ENCODE data around the gene GEMIN7. TPM values are rescaled to one million over a fixed set of nuclear protein-coding genes. Genes with fewer than 3 reads are reported as not detected.

GEMIN7 gene
- total and polyA plus RNA-seq, 2 experiments from 2014 or later = 49.6 to 90.5 TPM

DNA sequence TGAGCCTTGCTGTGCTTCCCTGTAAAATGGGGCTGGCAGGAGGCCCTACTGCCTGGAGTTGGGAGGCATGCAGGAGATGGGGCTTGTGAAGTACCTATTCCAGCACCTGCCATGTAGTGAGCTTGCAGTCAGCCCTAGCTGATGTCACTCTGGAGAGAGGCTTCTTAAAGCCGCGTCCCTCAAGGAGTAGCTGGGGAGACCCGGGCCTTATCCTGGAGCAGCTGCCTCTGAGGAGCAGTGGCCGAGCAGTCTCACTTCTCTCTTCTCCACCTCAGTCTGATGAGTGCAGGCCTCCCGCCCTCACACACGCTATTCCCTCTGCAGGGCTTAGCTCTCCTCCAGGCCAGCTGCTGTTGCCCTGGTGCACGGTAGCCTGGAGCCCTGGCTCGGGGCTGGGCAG is 22.2 kb upstream of the GEMIN7 start:
- Histone ChIP-seq H3K4me2 (no peak overlapping the region), H3F3A (replicated peaks; ENCODE audit: low read depth) (no peaks in the 10 kb centered on the region), H3K4me3 (no peak overlapping the region), H3K9me2 (ENCODE audit: insufficient read depth) (no peaks in the 10 kb centered on the region), H3K79me2 (replicated peaks; ENCODE audit: insufficient read depth) (0 out of 2 replicates have a peak, but pooled peaks cover 4% of the 10 kb centered on the region), H4K20me1 (replicated peaks; ENCODE audit: insufficient read depth) (peaks cover 17% of the 10 kb centered on the region; the same call in 1 of the 2 replicates), H3K27ac (ENCODE audit: low read depth) (no peak overlapping the region), H2AFZ (no peak overlapping the region), H3K27me3 (ENCODE audit: insufficient read depth) (no peaks in the 10 kb centered on the region), H3K36me3 (ENCODE audit: insufficient read depth) (peaks cover 30% of the 10 kb centered on the region), H3K4me1 (ENCODE audit: insufficient read depth) (no peaks in the 10 kb centered on the region)
- Mint-ChIP-seq H3K4me1 (peaks cover 6% of the 10 kb centered on the region), H3K27ac (no peak overlapping the region), H3K36me3 (ENCODE audit: low read depth) (peaks cover 77% of the 10 kb centered on the region), H3K4me3 (no peak overlapping the region), H3K9me3 (no peaks in the 10 kb centered on the region), H3K27me3 (ENCODE audit: insufficient read depth, low read depth, poor library complexity) (peaks cover 16% of the 10 kb centered on the region)
- TF ChIP-seq, protein P1, sequence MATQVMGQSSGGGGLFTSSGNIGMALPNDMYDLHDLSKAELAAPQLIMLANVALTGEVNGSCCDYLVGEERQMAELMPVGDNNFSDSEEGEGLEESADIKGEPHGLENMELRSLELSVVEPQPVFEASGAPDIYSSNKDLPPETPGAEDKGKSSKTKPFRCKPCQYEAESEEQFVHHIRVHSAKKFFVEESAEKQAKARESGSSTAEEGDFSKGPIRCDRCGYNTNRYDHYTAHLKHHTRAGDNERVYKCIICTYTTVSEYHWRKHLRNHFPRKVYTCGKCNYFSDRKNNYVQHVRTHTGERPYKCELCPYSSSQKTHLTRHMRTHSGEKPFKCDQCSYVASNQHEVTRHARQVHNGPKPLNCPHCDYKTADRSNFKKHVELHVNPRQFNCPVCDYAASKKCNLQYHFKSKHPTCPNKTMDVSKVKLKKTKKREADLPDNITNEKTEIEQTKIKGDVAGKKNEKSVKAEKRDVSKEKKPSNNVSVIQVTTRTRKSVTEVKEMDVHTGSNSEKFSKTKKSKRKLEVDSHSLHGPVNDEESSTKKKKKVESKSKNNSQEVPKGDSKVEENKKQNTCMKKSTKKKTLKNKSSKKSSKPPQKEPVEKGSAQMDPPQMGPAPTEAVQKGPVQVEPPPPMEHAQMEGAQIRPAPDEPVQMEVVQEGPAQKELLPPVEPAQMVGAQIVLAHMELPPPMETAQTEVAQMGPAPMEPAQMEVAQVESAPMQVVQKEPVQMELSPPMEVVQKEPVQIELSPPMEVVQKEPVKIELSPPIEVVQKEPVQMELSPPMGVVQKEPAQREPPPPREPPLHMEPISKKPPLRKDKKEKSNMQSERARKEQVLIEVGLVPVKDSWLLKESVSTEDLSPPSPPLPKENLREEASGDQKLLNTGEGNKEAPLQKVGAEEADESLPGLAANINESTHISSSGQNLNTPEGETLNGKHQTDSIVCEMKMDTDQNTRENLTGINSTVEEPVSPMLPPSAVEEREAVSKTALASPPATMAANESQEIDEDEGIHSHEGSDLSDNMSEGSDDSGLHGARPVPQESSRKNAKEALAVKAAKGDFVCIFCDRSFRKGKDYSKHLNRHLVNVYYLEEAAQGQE (IDR thresholded peaks at IDR 0.05; ENCODE audit: unreplicated experiment) = no peak
- TF ChIP-seq, protein P2, sequence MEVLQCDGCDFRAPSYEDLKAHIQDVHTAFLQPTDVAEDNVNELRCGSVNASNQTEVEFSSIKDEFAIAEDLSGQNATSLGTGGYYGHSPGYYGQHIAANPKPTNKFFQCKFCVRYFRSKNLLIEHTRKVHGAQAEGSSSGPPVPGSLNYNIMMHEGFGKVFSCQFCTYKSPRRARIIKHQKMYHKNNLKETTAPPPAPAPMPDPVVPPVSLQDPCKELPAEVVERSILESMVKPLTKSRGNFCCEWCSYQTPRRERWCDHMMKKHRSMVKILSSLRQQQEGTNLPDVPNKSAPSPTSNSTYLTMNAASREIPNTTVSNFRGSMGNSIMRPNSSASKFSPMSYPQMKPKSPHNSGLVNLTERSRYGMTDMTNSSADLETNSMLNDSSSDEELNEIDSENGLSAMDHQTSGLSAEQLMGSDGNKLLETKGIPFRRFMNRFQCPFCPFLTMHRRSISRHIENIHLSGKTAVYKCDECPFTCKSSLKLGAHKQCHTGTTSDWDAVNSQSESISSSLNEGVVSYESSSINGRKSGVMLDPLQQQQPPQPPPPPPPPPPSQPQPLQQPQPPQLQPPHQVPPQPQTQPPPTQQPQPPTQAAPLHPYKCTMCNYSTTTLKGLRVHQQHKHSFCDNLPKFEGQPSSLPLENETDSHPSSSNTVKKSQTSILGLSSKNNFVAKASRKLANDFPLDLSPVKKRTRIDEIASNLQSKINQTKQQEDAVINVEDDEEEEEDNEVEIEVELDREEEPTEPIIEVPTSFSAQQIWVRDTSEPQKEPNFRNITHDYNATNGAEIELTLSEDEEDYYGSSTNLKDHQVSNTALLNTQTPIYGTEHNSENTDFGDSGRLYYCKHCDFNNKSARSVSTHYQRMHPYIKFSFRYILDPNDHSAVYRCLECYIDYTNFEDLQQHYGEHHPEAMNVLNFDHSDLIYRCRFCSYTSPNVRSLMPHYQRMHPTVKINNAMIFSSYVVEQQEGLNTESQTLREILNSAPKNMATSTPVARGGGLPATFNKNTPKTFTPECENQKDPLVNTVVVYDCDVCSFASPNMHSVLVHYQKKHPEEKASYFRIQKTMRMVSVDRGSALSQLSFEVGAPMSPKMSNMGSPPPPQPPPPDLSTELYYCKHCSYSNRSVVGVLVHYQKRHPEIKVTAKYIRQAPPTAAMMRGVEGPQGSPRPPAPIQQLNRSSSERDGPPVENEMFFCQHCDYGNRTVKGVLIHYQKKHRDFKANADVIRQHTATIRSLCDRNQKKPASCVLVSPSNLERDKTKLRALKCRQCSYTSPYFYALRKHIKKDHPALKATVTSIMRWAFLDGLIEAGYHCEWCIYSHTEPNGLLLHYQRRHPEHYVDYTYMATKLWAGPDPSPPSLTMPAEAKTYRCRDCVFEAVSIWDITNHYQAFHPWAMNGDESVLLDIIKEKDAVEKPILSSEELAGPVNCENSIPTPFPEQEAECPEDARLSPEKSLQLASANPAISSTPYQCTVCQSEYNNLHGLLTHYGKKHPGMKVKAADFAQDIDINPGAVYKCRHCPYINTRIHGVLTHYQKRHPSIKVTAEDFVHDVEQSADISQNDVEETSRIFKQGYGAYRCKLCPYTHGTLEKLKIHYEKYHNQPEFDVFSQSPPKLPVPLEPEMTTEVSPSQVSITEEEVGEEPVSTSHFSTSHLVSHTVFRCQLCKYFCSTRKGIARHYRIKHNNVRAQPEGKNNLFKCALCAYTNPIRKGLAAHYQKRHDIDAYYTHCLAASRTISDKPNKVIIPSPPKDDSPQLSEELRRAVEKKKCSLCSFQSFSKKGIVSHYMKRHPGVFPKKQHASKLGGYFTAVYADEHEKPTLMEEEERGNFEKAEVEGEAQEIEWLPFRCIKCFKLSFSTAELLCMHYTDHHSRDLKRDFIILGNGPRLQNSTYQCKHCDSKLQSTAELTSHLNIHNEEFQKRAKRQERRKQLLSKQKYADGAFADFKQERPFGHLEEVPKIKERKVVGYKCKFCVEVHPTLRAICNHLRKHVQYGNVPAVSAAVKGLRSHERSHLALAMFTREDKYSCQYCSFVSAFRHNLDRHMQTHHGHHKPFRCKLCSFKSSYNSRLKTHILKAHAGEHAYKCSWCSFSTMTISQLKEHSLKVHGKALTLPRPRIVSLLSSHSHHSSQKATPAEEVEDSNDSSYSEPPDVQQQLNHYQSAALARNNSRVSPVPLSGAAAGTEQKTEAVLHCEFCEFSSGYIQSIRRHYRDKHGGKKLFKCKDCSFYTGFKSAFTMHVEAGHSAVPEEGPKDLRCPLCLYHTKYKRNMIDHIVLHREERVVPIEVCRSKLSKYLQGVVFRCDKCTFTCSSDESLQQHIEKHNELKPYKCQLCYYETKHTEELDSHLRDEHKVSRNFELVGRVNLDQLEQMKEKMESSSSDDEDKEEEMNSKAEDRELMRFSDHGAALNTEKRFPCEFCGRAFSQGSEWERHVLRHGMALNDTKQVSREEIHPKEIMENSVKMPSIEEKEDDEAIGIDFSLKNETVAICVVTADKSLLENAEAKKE (CRISPR knock-in tag; IDR thresholded peaks at IDR 0.05) = no peak
- TF ChIP-seq NANOG (IDR thresholded peaks at IDR 0.05; ENCODE audit: borderline replicate concordance) = no peak
- TF ChIP-seq CREB1 (CRISPR knock-in tag; IDR thresholded peaks at IDR 0.05; ENCODE audit: low read depth) = no peak
- no peak for TF ChIP-seq ZNF331 (CRISPR knock-in tag; IDR thresholded peaks at IDR 0.05; ENCODE audit: low read depth)
- TF ChIP-seq, protein P3, sequence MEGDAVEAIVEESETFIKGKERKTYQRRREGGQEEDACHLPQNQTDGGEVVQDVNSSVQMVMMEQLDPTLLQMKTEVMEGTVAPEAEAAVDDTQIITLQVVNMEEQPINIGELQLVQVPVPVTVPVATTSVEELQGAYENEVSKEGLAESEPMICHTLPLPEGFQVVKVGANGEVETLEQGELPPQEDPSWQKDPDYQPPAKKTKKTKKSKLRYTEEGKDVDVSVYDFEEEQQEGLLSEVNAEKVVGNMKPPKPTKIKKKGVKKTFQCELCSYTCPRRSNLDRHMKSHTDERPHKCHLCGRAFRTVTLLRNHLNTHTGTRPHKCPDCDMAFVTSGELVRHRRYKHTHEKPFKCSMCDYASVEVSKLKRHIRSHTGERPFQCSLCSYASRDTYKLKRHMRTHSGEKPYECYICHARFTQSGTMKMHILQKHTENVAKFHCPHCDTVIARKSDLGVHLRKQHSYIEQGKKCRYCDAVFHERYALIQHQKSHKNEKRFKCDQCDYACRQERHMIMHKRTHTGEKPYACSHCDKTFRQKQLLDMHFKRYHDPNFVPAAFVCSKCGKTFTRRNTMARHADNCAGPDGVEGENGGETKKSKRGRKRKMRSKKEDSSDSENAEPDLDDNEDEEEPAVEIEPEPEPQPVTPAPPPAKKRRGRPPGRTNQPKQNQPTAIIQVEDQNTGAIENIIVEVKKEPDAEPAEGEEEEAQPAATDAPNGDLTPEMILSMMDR (conservative IDR thresholded peaks at IDR 0.05; ENCODE audit: low read depth in 2 of 2) = no peak
- TF ChIP-seq JUNB (IDR thresholded peaks at IDR 0.05; ENCODE audit: unreplicated experiment) = no peak
- TF ChIP-seq EZH2phosphoT487 (IDR thresholded peaks at IDR 0.05; ENCODE audit: unreplicated experiment) = no peak
- no peak for TF ChIP-seq EZH2 (IDR thresholded peaks at IDR 0.05; ENCODE audit: low read depth, unreplicated experiment)
- no peak for TF ChIP-seq ZNF114 (CRISPR knock-in tag; IDR thresholded peaks at IDR 0.05)
- TF ChIP-seq POLR2AphosphoS5 (IDR thresholded peaks at IDR 0.05; ENCODE audit: low read depth) = no peak
- TF ChIP-seq, protein P4, sequence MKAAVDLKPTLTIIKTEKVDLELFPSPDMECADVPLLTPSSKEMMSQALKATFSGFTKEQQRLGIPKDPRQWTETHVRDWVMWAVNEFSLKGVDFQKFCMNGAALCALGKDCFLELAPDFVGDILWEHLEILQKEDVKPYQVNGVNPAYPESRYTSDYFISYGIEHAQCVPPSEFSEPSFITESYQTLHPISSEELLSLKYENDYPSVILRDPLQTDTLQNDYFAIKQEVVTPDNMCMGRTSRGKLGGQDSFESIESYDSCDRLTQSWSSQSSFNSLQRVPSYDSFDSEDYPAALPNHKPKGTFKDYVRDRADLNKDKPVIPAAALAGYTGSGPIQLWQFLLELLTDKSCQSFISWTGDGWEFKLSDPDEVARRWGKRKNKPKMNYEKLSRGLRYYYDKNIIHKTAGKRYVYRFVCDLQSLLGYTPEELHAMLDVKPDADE (IDR thresholded peaks at IDR 0.05) = no peak
- no peak for TF ChIP-seq STAT1 (IDR thresholded peaks at IDR 0.05; ENCODE audit: unreplicated experiment)
- no peak for ATAC-seq
- no peak for DNase-seq (ENCODE audit: low spot score)

All from GM23338 (cell line).